Right cardiac atrium (tissue), 5 donors: ENCODE data around the gene UACA. TPM values are rescaled to one million over a fixed set of nuclear protein-coding genes. Genes with fewer than 3 reads are reported as not detected.

Source experiments
- ATAC-seq, 2 donors: fragments of 200-7000 bp; cut with Tn5 transposase; one replicate each; pipeline versions ENCODE4 v1.8.0 to v1.9.1; 2020; ENCODE audit warnings: moderate library complexity in 2 of 2, mild to moderate bottlenecking in 1 of 2
- DNase-seq, 3 donors: peaks; one replicate each; pipeline ENCODE4 v3.0.0-alpha.2; 2020
- H3K27ac ChIP-seq: one replicate; pipeline ENCODE4 v1.5.1; 2013; ENCODE audit warnings: mild to moderate bottlenecking, low read length, control low read depth, moderate library complexity
- H3K27me3 ChIP-seq: one replicate; pipeline ENCODE4 v1.6.1; 2013; ENCODE audit not compliant: control insufficient read depth, insufficient read depth
- H3K4me1 ChIP-seq: one replicate; pipeline ENCODE4 v1.6.1; 2013; ENCODE audit warnings: low read length; ENCODE audit not compliant: control insufficient read depth, insufficient read depth
- H3K4me3 ChIP-seq: one replicate; pipeline ENCODE4 v1.5.1; 2013; ENCODE audit warnings: low read length, control low read depth
- H3K9me3 ChIP-seq: one replicate; pipeline ENCODE4 v1.6.1; 2013; ENCODE audit warnings: low read length; ENCODE audit not compliant: control insufficient read depth
- WGBS: extraction: QIAGEN DNeasy Blood & Tissue Kit; methylation state at CpG from one replicate; pipeline ENCODE4 v1.1.7; 2013; 5-methylcytosine and 5-hydroxymethylcytosine counted together
- intact Hi-C, 4 donors: fragments of 100-400 bp; cut with DNase I; formaldehyde crosslinking; loops; one replicate each; pipeline versions ENCODE4 v1.11.0 to v1.14.0; 2022 to 2023
- polyA plus RNA-seq: library from polyadenylated mRNA; stranded (reverse); fragments of 200-250 nt; gene quantifications from one replicate; pipeline ENCODE4 v1.2.3, GENCODE V29; 2013
- total RNA-seq, 4 donors: library from RNA; stranded (reverse); fragmentation: NEBNext Ultra II Directional; extraction: Animal tissue kit (Norgen Biotek cat#: 25700); gene quantifications; one replicate each; pipeline ENCODE4 v1.2.1, GENCODE V29; 2021
- donor health status: healthy with polysubstance abuse.
- donor health status: DM: no; HTN: yes; CAD: no.
- donor health status: DM: no; HTN: no; CAD: no.
- donor health status: DM: no; HTN: yes; CAD: no; lungs with severe emphysema.
- donor health status: DM: yes; HTN: yes; CAD: no.

Gene UACA
- total and polyA plus RNA-seq, 5 donors = 28.9 to 61.6 (median 45.6) TPM

- intact Hi-C loops = no loop called here
- ATAC-seq = no peak
- Histone ChIP-seq H3K4me3 (no peak overlapping the region), H3K9me3 (no peaks in the 10 kb centered on the region), H3K27me3 (no peaks in the 10 kb centered on the region), H3K4me1 (no peaks in the 10 kb centered on the region), H3K27ac (no peak overlapping the region)
- 90% methylated on average over 3 of the region's 3 CpGs for WGBS
- no peak for DNase-seq
These were observed 104.7 kb downstream of the UACA start for GRCh38 chr15:70658641-70659040.

- no peaks in the 10 kb centered on the region for H3K27me3 ChIP-seq
- H3K4me3 ChIP-seq = no peak overlapping the region
- no peaks in the 10 kb centered on the region for H3K4me1 ChIP-seq
- no peaks in the 10 kb centered on the region for H3K9me3 ChIP-seq
- ATAC-seq (no peak), DNase-seq (no peak)
- intact Hi-C loops = no loop called here
- H3K27ac ChIP-seq = no peak overlapping the region
- WGBS = 94% methylated on average over 4 of the region's 4 CpGs
These were observed 109.9 kb downstream of the UACA start for GRCh38 chr15:70653426-70653825.

GRCh38 chr15:70652341-70652740 lies 111.0 kb downstream of the UACA start:
- no peak for DNase-seq
- Histone ChIP-seq H3K9me3 (no peaks in the 10 kb centered on the region), H3K27ac (no peak overlapping the region), H3K27me3 (no peaks in the 10 kb centered on the region), H3K4me1 (no peaks in the 10 kb centered on the region), H3K4me3 (no peak overlapping the region)
- intact Hi-C loops = no loop called here
- WGBS = 96% methylated on average over 2 of the region's 2 CpGs
- ATAC-seq = no peak

GRCh38 chr15:70651303-70651845 lies 112.0 kb downstream of the UACA start:
- ATAC-seq (no peak), DNase-seq (no peak)
- Histone ChIP-seq H3K4me1 (no peaks in the 10 kb centered on the region), H3K27me3 (no peaks in the 10 kb centered on the region), H3K9me3 (no peaks in the 10 kb centered on the region), H3K4me3 (no peak overlapping the region), H3K27ac (no peak overlapping the region)
- intact Hi-C loops = no loop called here
- 90% methylated on average over 2 of the region's 2 CpGs for WGBS

GRCh38 chr15:70650567-70651302 lies 112.6 kb downstream of the UACA start:
- ATAC-seq = no peak
- no peak overlapping the region for H3K4me3 ChIP-seq
- H3K27me3 ChIP-seq = no peaks in the 10 kb centered on the region
- no peaks in the 10 kb centered on the region for H3K4me1 ChIP-seq
- no peaks in the 10 kb centered on the region for H3K9me3 ChIP-seq
- WGBS = 82% methylated on average over 10 of the region's 10 CpGs
- no peak for DNase-seq
- no peak overlapping the region for H3K27ac ChIP-seq
- intact Hi-C loops = no loop called here

GRCh38 chr15:70647396-70647795 lies 116.0 kb downstream of the UACA start:
- ATAC-seq (no peak), DNase-seq (no peak)
- H3K27ac ChIP-seq = no peak overlapping the region
- H3K9me3 ChIP-seq = no peaks in the 10 kb centered on the region
- intact Hi-C loops = no loop called here
- 29% methylated on average over 1 of the region's 1 CpG for WGBS
- H3K4me1 ChIP-seq = no peaks in the 10 kb centered on the region
- no peaks in the 10 kb centered on the region for H3K27me3 ChIP-seq
- no peak overlapping the region for H3K4me3 ChIP-seq

GRCh38 chr15:70646169-70646568 lies 117.2 kb downstream of the UACA start:
- no peaks in the 10 kb centered on the region for H3K27me3 ChIP-seq
- H3K4me3 ChIP-seq = no peak overlapping the region
- no peak for DNase-seq
- H3K4me1 ChIP-seq = no peaks in the 10 kb centered on the region
- H3K9me3 ChIP-seq = no peaks in the 10 kb centered on the region
- intact Hi-C loops = no loop called here
- no peak for ATAC-seq
- WGBS = 48% methylated on average over 1 of the region's 1 CpG
- H3K27ac ChIP-seq = no peak overlapping the region

- no peaks in the 10 kb centered on the region for H3K27me3 ChIP-seq
- no peak overlapping the region for H3K4me3 ChIP-seq
- WGBS = 59% methylated on average over 1 of the region's 1 CpG
- ATAC-seq (no peak), DNase-seq (no peak)
- intact Hi-C loops = no loop called here
- no peak overlapping the region for H3K27ac ChIP-seq
- H3K4me1 ChIP-seq = no peaks in the 10 kb centered on the region
- H3K9me3 ChIP-seq = no peaks in the 10 kb centered on the region
These were observed 119.6 kb downstream of the UACA start for GRCh38 chr15:70643783-70644125.

- 84% methylated on average over 8 of the region's 8 CpGs for WGBS
- no peak for ATAC-seq
- Histone ChIP-seq H3K27ac (no peak overlapping the region), H3K27me3 (no peaks in the 10 kb centered on the region), H3K4me3 (no peak overlapping the region), H3K9me3 (no peaks in the 10 kb centered on the region), H3K4me1 (no peaks in the 10 kb centered on the region)
- no peak for DNase-seq
- intact Hi-C loops = no loop called here
These were observed 120.1 kb downstream of the UACA start for GRCh38 chr15:70643106-70643782.

GRCh38 chr15:70636540-70637165 lies 126.7 kb downstream of the UACA start:
- Histone ChIP-seq H3K4me1 (no peaks in the 10 kb centered on the region), H3K4me3 (no peak overlapping the region), H3K27me3 (no peaks in the 10 kb centered on the region), H3K9me3 (no peaks in the 10 kb centered on the region), H3K27ac (no peak overlapping the region)
- DNase-seq (no peak), ATAC-seq (no peak)
- intact Hi-C loops = no loop called here
- 65% methylated on average over 5 of the region's 5 CpGs for WGBS

GRCh38 chr15:70635895-70636294 lies 127.5 kb downstream of the UACA start:
- Histone ChIP-seq H3K9me3 (no peaks in the 10 kb centered on the region), H3K4me3 (no peak overlapping the region), H3K27me3 (no peaks in the 10 kb centered on the region), H3K4me1 (no peaks in the 10 kb centered on the region), H3K27ac (no peak overlapping the region)
- no peak for DNase-seq
- no peak for ATAC-seq
- 96% methylated on average over 2 of the region's 2 CpGs for WGBS
- intact Hi-C loops = no loop called here
